ENCODE results near the gene ICOSLG. TPM values are rescaled to one million over a fixed set of nuclear protein-coding genes. Genes with fewer than 3 reads are reported as not detected.
"Not testable (repeated sequence)": the region's sequence is repeated elsewhere in the genome, so short reads cannot be mapped to it uniquely, and the experiment has no call there.

The ICOSLG gene
- polyA plus RNA-seq, 4 donors = 6.7 to 15.4 (median 9.8) TPM

DNA sequence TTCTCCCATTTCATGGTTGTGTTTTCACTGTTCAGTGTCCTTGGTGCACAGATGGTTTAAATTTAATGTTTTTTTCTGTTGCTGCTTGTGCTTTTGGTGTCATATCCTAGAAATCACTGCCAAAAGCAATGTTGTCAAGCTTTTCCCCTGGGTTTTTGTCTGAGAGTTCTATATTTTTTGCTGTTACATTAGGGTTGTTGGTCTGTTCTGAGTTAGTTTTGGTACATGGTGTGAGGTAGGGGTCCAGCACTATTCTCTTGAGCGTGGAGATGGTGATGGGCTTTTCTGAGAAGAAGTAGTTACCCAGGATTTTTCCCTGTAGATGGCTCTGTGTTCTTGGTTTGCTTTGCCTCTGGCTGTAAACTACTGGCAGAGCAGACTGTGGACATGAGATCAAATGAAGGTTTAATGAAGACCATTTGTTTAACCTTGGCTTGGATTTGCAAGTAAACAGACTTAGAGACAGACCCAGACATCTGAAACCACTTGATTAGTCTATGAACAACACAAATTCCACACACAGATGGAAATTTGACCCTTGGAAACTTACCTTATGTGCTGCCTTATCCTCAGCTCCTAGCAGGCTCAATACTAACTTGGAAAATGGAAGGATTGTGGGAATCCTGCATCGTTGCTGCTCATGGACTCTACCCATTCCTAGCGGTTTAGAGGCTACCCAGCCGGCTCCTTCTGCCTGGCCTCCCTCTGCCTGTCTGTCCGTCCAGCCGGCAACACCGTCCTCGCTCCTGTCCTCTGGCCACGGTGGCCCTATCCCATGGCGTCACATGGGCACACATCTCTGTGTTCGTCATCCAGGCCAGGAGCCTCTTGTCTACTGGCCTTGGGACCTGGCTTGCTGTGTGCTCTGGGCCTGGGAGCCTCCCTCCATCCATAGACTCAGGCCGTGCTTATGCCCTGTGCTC is 50.1 kb downstream of the ICOSLG start:
- not testable (repeated sequence) for DNase-seq (ENCODE audit: low read depth in 4 of 4, low spot score in 2 of 4)

- not testable (repeated sequence) for DNase-seq (ENCODE audit: low read depth in 4 of 4, low spot score in 2 of 4)
Observed at GRCh38 chr21:44184862-44185261, 55.9 kb downstream of the ICOSLG start.

- DNase-seq (ENCODE audit: low read depth in 4 of 4, low spot score in 2 of 4) = not testable (repeated sequence)
Observed at GRCh38 chr21:44182202-44182601, 58.5 kb downstream of the ICOSLG start.

- DNase-seq (ENCODE audit: low read depth in 4 of 4, low spot score in 2 of 4) = not testable (repeated sequence)
Observed at GRCh38 chr21:44181506-44181905, 59.2 kb downstream of the ICOSLG start.

DNA sequence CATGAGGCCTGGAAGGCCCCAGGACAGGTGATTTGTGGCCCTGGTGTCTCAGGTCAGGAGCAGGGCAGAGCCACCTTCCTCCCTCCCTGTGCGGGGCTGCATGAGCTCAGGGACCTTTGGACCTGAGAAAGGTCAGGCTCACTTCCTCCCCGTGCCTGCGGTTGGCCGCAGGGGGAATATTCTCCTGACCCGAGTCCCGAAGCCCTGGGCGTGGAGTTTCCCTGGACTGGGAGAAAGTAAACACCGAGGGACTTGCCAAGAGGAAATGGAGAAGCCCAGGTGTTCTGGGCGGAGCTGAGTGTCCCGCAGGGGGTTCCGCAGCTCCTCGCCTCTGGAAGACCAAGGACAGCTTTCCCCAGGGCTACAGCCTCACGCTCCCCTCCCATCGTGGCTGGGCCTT is 64.6 kb downstream of the ICOSLG start:
- not testable (repeated sequence) for DNase-seq (ENCODE audit: low read depth in 4 of 4, low spot score in 2 of 4)

GRCh38 chr21:44175189-44175588 is 65.6 kb downstream of the ICOSLG start:
- DNase-seq (ENCODE audit: low read depth in 4 of 4, low spot score in 2 of 4) = not testable (repeated sequence)

Other genes starting within 250 kb of the ICOSLG start
- 10 to 100 TPM; 29.7 to 48.8 (median 39.9) TPM for gene TRAPPC10, start 228.6 kb downstream of the ICOSLG start, polyA plus RNA-seq (ENCODE audit: insufficient read length in 4 of 4)
- 10 to 100 TPM in 1 of 4 donors, 1 to 10 TPM in 3; 4.1 to 10.1 (median 5.9) TPM for gene PWP2, start 133.5 kb downstream of the ICOSLG start, polyA plus RNA-seq (ENCODE audit: insufficient read length in 4 of 4)
- gene GATD3, start 107.3 kb downstream of the ICOSLG start, polyA plus RNA-seq (ENCODE audit: insufficient read length in 4 of 4) = 10 to 100 TPM; 32.8 to 50.7 (median 36.3) TPM
- gene DNMT3L, start 21.0 kb upstream of the ICOSLG start, polyA plus RNA-seq (ENCODE audit: insufficient read length in 4 of 4) = not detected
- 1 to 10 TPM in 1 of 4 donors, under 1 TPM in 3; 0.19 to 1.2 (median 0.43) TPM for gene AIRE, start 44.9 kb upstream of the ICOSLG start, polyA plus RNA-seq (ENCODE audit: insufficient read length in 4 of 4)
- 100 to 1,000 TPM; 104 to 178 (median 157) TPM for gene PFKL, start 59.1 kb upstream of the ICOSLG start, polyA plus RNA-seq (ENCODE audit: insufficient read length in 4 of 4)
- 10 to 100 TPM; 16.2 to 37.2 (median 32.5) TPM for gene CFAP410, start 98.4 kb upstream of the ICOSLG start, polyA plus RNA-seq (ENCODE audit: insufficient read length in 4 of 4)
- gene TRPM2, start 112.7 kb upstream of the ICOSLG start, polyA plus RNA-seq (ENCODE audit: insufficient read length in 4 of 4) = 1 to 10 TPM in 3 of 4 donors, under 1 TPM in 1; 0.92 to 1.2 (median 1.1) TPM
- 1 to 10 TPM; 4.4 to 6.0 (median 5.0) TPM for gene LRRC3, start 214.6 kb upstream of the ICOSLG start, polyA plus RNA-seq (ENCODE audit: insufficient read length in 4 of 4)